Activated CD4-positive, alpha-beta T cell treated with anti-CD3 and anti-CD28 coated beads, Interleukin-10, Interleukin-2, amounts not matched to agents 100 ng/mL and 50 ng/mL, durations not matched to agents 16 hours and 8 hours (primary cell): ENCODE results near the gene TRDMT1.

Source experiments
- DNase-seq: peaks from one replicate; pipeline ENCODE4 v3.0.0-alpha.2; 2020

Gene TRDMT1

DNA sequence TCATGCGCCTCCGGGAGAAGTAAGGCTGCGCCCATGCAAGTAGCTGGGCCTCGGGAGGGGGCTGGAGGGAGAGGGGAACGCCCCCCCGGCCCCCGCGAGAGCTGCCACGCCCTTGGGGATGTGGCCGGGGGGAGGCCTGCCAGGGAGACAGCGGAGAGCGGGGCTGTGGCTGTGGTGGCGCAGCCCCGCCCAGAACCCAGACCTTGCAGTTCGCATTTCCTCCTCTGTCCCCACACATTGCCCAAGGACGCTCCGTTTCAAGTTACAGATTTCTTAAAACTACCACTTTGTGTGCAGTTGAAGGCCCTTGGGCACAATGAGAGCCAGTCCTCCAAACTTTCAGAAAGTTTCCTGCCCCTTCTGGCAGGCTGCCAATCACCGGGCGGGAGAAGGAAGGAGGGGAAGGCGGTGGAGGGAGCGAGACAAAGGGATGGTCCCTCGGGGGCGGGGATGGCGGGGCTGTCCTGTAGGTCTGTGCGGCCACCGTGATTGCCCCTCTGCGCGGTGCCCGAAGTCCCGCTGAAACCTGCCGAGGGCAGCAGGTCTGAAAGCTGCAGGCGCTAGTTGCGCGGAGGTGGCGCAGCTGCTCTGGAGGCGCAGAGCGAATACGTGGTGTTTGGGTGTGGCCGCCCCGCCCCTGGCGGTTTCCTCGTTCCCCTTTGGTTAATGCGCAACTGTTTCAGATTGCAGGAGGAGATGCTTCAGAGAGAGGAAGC, 28.7 kb upstream of the TRDMT1 start:
- peak; percentile 93 for DNase-seq

GRCh38 chr10:17229717-17229966, 28.2 kb upstream of the TRDMT1 start:
- DNase-seq: no peak

- peak; percentile 93 for DNase-seq
These were observed 27.7 kb upstream of the TRDMT1 start for GRCh38 chr10:17229016-17229716.

- peak; percentile 95 for DNase-seq
These were observed 26.9 kb upstream of the TRDMT1 start, which contains the start of gene VIM for GRCh38 chr10:17228091-17229015. VIM (plus strand) TSS chr10:17228241; CDS start chr10:17229423, 1,182 bp downstream.

GRCh38 chr10:17227367-17228090, 26.1 kb upstream of the TRDMT1 start:
- DNase-seq: peak; percentile 90

- DNase-seq: no peak
These were observed 25.4 kb upstream of the TRDMT1 start for GRCh38 chr10:17226891-17227303.

- no peak for DNase-seq
These were observed 24.3 kb upstream of the TRDMT1 start for GRCh38 chr10:17225808-17226207.

DNA sequence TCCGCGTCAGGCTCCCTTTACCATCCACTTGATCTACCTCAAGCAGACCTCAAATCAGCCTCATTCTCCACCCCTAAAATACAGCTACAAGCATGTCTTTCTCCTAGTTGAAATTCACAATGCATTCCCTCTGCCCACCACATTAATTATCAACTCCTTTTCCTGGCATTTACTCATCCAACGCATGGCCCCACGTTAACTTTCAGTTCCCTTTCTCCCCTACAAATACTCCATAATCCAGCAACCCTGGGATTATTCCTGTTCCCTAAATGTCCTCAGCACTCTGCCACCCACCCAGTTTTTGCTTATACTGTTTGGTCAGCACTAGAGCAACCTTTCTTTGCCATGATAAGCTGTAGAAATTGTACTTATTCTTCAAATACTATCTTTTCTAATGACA, 20.9 kb upstream of the TRDMT1 start:
- no peak for DNase-seq

GRCh38 chr10:17220652-17221100, 19.2 kb upstream of the TRDMT1 start:
- DNase-seq: no peak

- DNase-seq: no peak
These were observed 17.6 kb upstream of the TRDMT1 start for GRCh38 chr10:17219024-17219423.

GRCh38 chr10:17217631-17218232, 16.3 kb upstream of the TRDMT1 start:
- DNase-seq: peak; percentile 63

- no peak for DNase-seq
These were observed 15.5 kb upstream of the TRDMT1 start for GRCh38 chr10:17216901-17217395.

GRCh38 chr10:17216217-17216900, 14.9 kb upstream of the TRDMT1 start:
- peak; percentile 93 for DNase-seq

- DNase-seq: no peak
These were observed 14.3 kb upstream of the TRDMT1 start for GRCh38 chr10:17215782-17216122.

DNA sequence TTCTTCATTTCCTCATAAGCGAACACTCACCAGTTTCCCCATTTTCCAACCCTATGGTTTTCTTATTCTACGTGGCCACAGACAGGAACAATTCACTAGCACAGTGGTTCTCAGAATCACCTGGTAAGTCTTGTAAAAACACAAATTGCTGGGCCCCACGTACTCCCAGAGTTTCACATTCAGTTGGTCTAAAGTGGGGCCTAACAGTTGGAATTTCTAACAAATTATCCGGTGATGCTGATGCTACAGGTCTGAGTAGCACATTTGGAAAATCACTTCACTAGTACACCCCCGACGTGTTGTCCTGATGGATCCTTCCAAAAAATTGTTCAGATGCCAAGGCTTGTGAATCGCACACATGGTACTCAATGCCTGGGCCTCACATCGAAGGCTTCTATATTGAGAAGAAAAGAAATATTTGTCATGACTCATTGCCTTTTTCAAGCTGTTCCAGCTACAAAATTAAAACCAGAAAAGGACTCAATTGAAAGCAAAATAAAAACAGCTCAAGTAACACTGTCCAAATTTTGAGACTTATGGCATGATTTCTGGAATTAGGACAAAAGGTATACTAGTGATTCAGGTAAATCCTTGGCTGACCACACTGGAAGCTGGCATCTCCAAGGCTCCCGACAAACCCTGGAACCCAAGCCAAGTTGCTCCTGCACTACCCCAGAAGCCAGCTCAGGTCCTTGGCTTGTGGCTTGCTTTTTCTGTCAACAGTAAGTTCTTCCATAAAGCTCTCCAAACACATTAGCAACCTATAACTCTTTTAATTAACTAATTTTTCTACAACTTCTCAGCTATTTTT, 13.7 kb upstream of the TRDMT1 start:
- DNase-seq: no peak

DNA sequence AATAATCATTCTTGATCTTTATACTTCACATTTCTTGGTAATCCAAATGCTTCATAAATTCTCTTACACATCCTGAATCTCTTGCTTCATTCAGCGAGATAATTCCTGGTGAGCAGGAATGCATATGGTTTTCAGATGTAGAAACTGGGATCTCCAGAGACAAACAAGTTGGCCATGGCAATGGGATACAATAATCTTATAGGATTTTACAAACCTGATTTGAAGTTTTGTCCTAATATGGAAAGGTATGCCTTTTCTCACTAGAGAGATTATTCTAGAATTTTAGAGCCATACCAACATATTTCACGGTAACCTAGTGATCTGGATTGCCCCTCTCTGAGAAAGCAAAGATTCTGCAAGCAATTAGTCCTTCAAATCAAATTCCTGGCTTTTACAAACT, 13.1 kb upstream of the TRDMT1 start:
- DNase-seq: no peak

DNA sequence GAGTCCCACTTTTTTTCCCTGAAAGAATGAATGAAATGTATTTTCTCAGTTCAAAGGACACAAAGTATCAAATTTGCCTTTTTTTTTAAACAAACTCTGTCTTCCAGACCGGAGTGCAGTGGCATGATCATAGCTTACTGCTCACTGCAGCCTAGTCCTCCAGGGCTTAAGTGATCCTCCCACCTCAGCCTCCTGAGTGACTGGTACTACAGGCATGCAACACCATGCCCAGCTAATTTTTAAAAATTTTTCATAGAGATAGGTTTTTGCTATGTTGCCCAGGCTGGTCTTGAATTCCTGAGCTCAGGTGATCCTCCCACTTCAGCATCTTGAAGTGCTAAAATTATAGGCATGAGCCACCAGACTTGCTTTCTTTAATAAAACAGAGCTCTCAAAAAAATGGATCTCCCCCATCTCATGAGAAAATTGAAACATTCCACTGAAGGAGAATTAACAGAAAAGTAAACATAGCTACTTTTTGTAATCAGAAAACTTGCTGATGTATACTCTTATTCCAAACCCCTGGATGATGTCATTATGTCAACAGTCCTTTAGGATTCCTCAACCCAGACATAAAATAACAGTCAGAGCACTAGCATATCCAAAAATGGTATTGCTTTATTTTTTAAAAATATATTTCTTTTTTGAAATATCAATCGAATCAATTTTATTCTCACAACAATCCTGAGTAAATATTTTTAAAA, 12.3 kb upstream of the TRDMT1 start:
- no peak for DNase-seq

DNA sequence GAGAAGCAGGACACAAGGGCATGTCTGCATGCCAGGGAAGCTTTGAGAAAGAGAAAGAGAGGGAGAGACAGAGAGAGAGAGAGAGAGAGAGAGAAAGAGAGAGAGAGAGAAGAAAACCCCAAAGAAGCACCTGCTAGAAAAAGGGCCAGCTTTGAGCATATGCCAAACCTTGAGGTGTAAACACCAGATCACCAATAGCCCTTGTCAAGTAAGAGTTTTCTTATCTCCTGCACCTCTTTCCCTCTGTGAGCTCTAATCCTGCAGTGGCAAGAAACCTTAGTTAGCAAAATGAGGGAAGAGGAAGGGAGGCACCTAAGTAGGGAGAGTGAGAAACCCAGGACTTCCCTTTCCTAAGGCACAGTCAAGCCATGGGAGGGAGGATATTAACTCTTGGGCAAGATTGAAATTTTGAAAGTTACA, 11.3 kb upstream of the TRDMT1 start:
- DNase-seq: no peak

DNA sequence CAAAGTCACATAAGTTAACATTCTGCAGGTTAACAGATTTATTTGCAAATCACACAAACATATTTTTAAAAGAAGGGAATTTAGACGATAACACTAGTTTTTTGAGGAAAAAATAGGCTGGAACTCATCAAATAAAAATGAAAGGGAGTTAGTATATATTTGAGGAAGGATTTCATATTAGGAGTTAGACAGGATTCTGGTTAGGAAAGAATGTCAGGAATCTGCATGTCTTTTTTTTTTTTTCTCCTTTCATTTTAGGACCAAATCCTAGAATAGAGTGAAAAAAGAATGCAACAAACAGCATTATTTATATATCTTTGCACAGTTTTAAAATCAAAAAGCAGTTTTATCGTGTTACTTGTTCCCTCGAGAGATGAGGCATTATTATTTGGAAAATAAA, 8.9 kb upstream of the TRDMT1 start:
- DNase-seq: no peak

GRCh38 chr10:17209881-17210280, 8.4 kb upstream of the TRDMT1 start:
- no peak for DNase-seq
